OCI-LY7 (cell line): Measurements from ENCODE around the gene LUM. TPM values are rescaled to one million over a fixed set of nuclear protein-coding genes. Genes with fewer than 3 reads are reported as not detected.

Experiments used
- BruUV-seq: library from RNA; stranded (reverse); fragments of 400-500 nt; replicated peaks from 2 replicates; lab custom pipeline; 2021; lab: Mats Ljungman, UMichigan
- CTCF ChIA-PET: fragments of 300-600 bp; sonication (Branson Sonifier 250); formaldehyde crosslinking; loops from one replicate; lab custom pipeline; 2022; ENCODE audit warnings: antibody characterized with exemption; ENCODE audit not compliant: unreplicated experiment; lab: Charles Lee
- POLR2A ChIA-PET: fragments of 300-600 bp; sonication (Branson Sonifier 250); formaldehyde crosslinking; loops from one replicate; lab custom pipeline; 2022; ENCODE audit warnings: antibody characterized with exemption; lab: Charles Lee
- DNase-seq: peaks from one replicate; pipeline ENCODE4 v3.0.0-alpha.2; 2015; ENCODE audit warnings: low spot score
- H2AFZ ChIP-seq: fragments of 200-600 bp; sonication (generic), shearing (Covaris generic); 2 replicates; pipeline ENCODE4 v1.6.1; 2014; ENCODE audit warnings: mild to moderate bottlenecking, antibody characterized with exemption, low read length, moderate library complexity
- H3K27ac ChIP-seq: fragments of 200-600 bp; sonication (generic); 2 replicates; pipeline ENCODE4 v1.5.1; 2014; ENCODE audit warnings: mixed run types, low read depth, mild to moderate bottlenecking, moderate library complexity, low read length, inconsistent platforms; ENCODE audit not compliant: poor library complexity, severe bottlenecking
- H3K36me3 ChIP-seq: fragments of 200-600 bp; sonication (generic); 2 replicates; pipeline ENCODE4 v1.6.1; 2014; ENCODE audit warnings: mild to moderate bottlenecking, antibody characterized with exemption, low read length, moderate library complexity, mixed read lengths; ENCODE audit not compliant: insufficient read depth
- H3K4me1 ChIP-seq: fragments of 200-600 bp; sonication (generic); 2 replicates; pipeline ENCODE4 v1.5.1; 2014; ENCODE audit warnings: mild to moderate bottlenecking, low read length; ENCODE audit not compliant: insufficient read depth, poor library complexity, severe bottlenecking
- H3K4me2 ChIP-seq: fragments of 200-600 bp; sonication (generic); 2 replicates; pipeline ENCODE4 v1.6.1; 2014; ENCODE audit warnings: mild to moderate bottlenecking, low read length
- H3K4me3 ChIP-seq: fragments of 200-600 bp; sonication (generic); 2 replicates; pipeline ENCODE4 v1.5.1; 2014; ENCODE audit warnings: mild to moderate bottlenecking, low read depth, low read length; ENCODE audit not compliant: poor library complexity, severe bottlenecking
- H3K79me2 ChIP-seq: fragments of 200-600 bp; sonication (generic); 2 replicates; pipeline ENCODE4 v1.6.1; 2016; ENCODE audit warnings: low read depth, mild to moderate bottlenecking, low read length, moderate library complexity, mixed read lengths; ENCODE audit not compliant: insufficient read depth
- H3K9me2 ChIP-seq: fragments of 200-600 bp; sonication (generic); 2 replicates; pipeline ENCODE4 v1.6.1; 2016; ENCODE audit warnings: mild to moderate bottlenecking, low read length, mixed read lengths; ENCODE audit not compliant: insufficient read depth
- H3K9me3 ChIP-seq: fragments of 200-600 bp; sonication (generic); 2 replicates; pipeline ENCODE4 v1.6.1; 2014; ENCODE audit warnings: mild to moderate bottlenecking, mixed run types, low read length, mixed read lengths
- H4K20me1 ChIP-seq: fragments of 200-600 bp; sonication (generic); 2 replicates; pipeline ENCODE4 v1.6.1; 2014; ENCODE audit warnings: mild to moderate bottlenecking, antibody characterized with exemption, low read length, moderate library complexity, mixed read lengths; ENCODE audit not compliant: insufficient read depth
- EZH2phosphoT487 ChIP-seq: fragments of 200-600 bp; sonication (generic); IDR thresholded peaks from 2 replicates; pipeline ENCODE4 v1.6.1; 2018; ENCODE audit warnings: low read depth, borderline replicate concordance, mild to moderate bottlenecking, mixed run types, antibody characterized with exemption, low read length, moderate library complexity, mixed read lengths
- intact Hi-C: fragments of 100-400 bp; cut with micrococcal nuclease; formaldehyde crosslinking; loops from one replicate; pipeline ENCODE4 v1.10.0; 2022; ENCODE audit not compliant: unreplicated experiment
- total RNA-seq, 2 experiments: library from RNA; depleted of rRNA in 1 of 2; stranded (reverse); fragments of >200 nt in 1 of 2; shearing (Covaris generic) in 1 of 2; gene quantifications; 2 replicates each; pipeline ENCODE4 v1.2.3, GENCODE V29; 2014 to 2022
- TF ChIP-seq, protein P1 (sequence below): fragments of 200-600 bp; sonication (generic); conservative IDR thresholded peaks from 2 replicates; pipeline ENCODE4 v1.5.1; 2014; ENCODE audit warnings: mild to moderate bottlenecking, antibody characterized with exemption, low read length, moderate library complexity, mixed read lengths

Gene LUM
- total RNA-seq, 2 experiments from 2014 or later, result not detected

DNA sequence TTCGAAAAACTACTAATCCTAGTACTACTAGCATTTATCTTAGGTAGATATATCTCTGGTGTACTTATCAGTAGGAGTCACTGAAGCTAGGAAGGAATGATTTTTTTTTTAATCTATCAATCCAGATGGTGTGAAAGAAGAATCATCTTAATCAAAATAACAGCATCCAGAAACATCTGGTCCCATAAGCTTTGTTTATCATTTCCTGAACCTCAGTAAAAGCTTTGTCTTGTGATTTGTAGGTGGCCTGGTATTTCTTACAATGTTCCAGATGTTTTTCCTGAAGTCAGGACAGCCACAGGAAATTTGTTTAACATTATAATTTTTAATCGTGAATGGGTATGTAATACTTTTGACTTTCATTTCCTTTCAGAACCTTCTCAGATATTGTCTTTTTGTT lies 28.0 kb upstream of the LUM start:
- TF ChIP-seq, protein P1, sequence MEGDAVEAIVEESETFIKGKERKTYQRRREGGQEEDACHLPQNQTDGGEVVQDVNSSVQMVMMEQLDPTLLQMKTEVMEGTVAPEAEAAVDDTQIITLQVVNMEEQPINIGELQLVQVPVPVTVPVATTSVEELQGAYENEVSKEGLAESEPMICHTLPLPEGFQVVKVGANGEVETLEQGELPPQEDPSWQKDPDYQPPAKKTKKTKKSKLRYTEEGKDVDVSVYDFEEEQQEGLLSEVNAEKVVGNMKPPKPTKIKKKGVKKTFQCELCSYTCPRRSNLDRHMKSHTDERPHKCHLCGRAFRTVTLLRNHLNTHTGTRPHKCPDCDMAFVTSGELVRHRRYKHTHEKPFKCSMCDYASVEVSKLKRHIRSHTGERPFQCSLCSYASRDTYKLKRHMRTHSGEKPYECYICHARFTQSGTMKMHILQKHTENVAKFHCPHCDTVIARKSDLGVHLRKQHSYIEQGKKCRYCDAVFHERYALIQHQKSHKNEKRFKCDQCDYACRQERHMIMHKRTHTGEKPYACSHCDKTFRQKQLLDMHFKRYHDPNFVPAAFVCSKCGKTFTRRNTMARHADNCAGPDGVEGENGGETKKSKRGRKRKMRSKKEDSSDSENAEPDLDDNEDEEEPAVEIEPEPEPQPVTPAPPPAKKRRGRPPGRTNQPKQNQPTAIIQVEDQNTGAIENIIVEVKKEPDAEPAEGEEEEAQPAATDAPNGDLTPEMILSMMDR, result no peak
- TF ChIP-seq EZH2phosphoT487, result no peak
- intact Hi-C loops, result no loop called here
- no peak overlapping the region for H3K4me2 ChIP-seq
- no peaks in the 10 kb centered on the region for H3K9me3 ChIP-seq
- CTCF ChIA-PET, result no interaction called here
- BruUV-seq, result no TSS peak
- H3K4me3 ChIP-seq, result no peak overlapping the region
- no peak overlapping the region for H2AFZ ChIP-seq
- no peaks in the 10 kb centered on the region for H3K4me1 ChIP-seq
- H3K27ac ChIP-seq, result no peak overlapping the region
- no peak for DNase-seq
- H4K20me1 ChIP-seq, result no peaks in the 10 kb centered on the region
- no peaks in the 10 kb centered on the region for H3K79me2 ChIP-seq
- no peaks in the 10 kb centered on the region for H3K9me2 ChIP-seq
- no peaks in the 10 kb centered on the region for H3K36me3 ChIP-seq
- POLR2A ChIA-PET, result no interaction called here

DNA sequence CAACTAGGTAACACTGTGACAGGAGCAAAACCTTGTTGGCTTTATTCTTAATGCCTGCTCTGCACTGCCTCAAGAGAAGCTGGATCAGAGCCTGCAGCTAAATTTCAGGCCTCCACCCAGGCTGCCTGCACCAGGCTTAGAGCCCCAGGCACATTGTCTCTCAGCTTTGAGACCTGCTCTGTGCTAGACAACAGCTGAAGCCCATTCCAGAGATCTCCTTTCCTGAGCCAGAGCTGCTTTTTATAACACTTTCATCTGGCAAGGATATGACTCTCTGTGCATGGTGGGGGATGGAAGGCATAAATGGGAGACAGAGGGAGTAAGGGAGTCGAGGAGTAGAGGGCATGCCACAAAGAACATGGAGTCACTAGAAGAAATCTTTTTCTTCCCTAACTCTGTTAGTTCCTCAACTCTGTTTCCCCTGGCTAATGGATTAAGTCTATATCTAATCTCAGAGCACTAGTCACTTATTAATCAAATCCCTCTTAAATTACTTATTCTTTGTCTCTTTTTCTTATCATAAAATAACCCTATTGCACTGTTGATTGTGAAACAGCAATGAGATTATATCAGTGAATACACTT lies 27.1 kb upstream of the LUM start:
- CTCF ChIA-PET, result no interaction called here
- H2AFZ ChIP-seq, result no peak overlapping the region
- BruUV-seq, result no TSS peak

DNA sequence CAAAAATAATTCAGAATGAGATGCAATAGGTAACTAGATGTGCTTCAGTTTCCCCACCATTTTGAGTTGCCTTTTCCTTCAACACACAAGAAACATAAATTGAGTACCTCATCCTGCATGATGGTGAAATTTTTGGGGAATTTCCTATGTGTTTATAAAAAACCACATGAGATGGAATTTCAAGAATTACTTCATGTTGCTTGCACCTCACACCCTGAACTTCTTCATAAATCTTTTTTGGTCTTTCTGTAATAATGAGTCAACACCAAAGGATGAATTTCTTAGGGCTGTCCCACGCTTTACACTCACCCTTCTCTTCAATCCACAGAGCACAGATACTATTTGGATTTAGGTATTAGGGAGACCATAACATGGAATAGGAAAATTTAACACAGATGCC lies 22.6 kb upstream of the LUM start:
- CTCF ChIA-PET, result no interaction called here
- no peak for TF ChIP-seq EZH2phosphoT487
- TF ChIP-seq, protein P1, result no peak
- no peak overlapping the region for H3K4me2 ChIP-seq
- no peaks in the 10 kb centered on the region for H4K20me1 ChIP-seq
- no peak overlapping the region for H3K4me3 ChIP-seq
- POLR2A ChIA-PET, result no interaction called here
- no peak overlapping the region for H2AFZ ChIP-seq
- H3K36me3 ChIP-seq, result no peaks in the 10 kb centered on the region
- DNase-seq, result no peak
- no peaks in the 10 kb centered on the region for H3K9me3 ChIP-seq
- intact Hi-C loops, result no loop called here
- BruUV-seq, result no TSS peak
- H3K9me2 ChIP-seq, result no peaks in the 10 kb centered on the region
- H3K27ac ChIP-seq, result no peak overlapping the region
- no peaks in the 10 kb centered on the region for H3K79me2 ChIP-seq
- H3K4me1 ChIP-seq, result no peaks in the 10 kb centered on the region

More for the DNA sequence above, 27.1 kb upstream of the LUM start:
- Histone ChIP-seq H3K4me2 (no peak overlapping the region), H3K9me2 (no peaks in the 10 kb centered on the region), H3K4me3 (no peak overlapping the region), H3K9me3 (no peaks in the 10 kb centered on the region), H3K79me2 (no peaks in the 10 kb centered on the region), H3K36me3 (no peaks in the 10 kb centered on the region), H3K4me1 (no peaks in the 10 kb centered on the region), H3K27ac (no peak overlapping the region), H4K20me1 (no peaks in the 10 kb centered on the region)
- intact Hi-C loops, result no loop called here
- no peak for DNase-seq
- POLR2A ChIA-PET, result interaction anchor here (0.6 kb wide), 1 partner anchor 191 kb away, joined by 3 read pairs; no protein-coding TSS in a partner anchor
- TF ChIP-seq, protein P1, result no peak
- TF ChIP-seq EZH2phosphoT487, result no peak
